Testis (tissue), 2 donors: ENCODE data around the gene RDH12.

Experiments used
- POLR2A ChIP-seq: fragments of 450-650 bp; IDR thresholded peaks from one replicate; pipeline ENCODE4 v1.6.1; 2017; ENCODE audit warnings: antibody characterized with exemption, mild to moderate bottlenecking, moderate library complexity
- TF ChIP-seq, protein P1 (sequence below), 3 experiments: fragments of 450-650 bp in 2 of 3; fragments of 200-600 bp in 1 of 3; sonication (generic) in 1 of 3; IDR thresholded peaks; one replicate each; pipeline ENCODE4 v1.5.1; 2016 to 2019; ENCODE audit warnings: antibody characterized with exemption in 3 of 3, mild to moderate bottlenecking in 2 of 3, moderate library complexity in 1 of 3

GRCh38 chr14:67725171-67725570, 23.5 kb downstream of the RDH12 start:
- TF ChIP-seq, protein P1, sequence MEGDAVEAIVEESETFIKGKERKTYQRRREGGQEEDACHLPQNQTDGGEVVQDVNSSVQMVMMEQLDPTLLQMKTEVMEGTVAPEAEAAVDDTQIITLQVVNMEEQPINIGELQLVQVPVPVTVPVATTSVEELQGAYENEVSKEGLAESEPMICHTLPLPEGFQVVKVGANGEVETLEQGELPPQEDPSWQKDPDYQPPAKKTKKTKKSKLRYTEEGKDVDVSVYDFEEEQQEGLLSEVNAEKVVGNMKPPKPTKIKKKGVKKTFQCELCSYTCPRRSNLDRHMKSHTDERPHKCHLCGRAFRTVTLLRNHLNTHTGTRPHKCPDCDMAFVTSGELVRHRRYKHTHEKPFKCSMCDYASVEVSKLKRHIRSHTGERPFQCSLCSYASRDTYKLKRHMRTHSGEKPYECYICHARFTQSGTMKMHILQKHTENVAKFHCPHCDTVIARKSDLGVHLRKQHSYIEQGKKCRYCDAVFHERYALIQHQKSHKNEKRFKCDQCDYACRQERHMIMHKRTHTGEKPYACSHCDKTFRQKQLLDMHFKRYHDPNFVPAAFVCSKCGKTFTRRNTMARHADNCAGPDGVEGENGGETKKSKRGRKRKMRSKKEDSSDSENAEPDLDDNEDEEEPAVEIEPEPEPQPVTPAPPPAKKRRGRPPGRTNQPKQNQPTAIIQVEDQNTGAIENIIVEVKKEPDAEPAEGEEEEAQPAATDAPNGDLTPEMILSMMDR (IDR thresholded peaks at IDR 0.05): no peak
- TF ChIP-seq POLR2A: no peak
